ENCODE measurements around the gene TK1. TPM values are rescaled to one million over a fixed set of nuclear protein-coding genes. Genes with fewer than 3 reads are reported as not detected.

The TK1 gene
- polyA plus RNA-seq, 2 of the 4 experiments (the other 2 are of a cell fraction), result 90.9 to 355 TPM

DNA sequence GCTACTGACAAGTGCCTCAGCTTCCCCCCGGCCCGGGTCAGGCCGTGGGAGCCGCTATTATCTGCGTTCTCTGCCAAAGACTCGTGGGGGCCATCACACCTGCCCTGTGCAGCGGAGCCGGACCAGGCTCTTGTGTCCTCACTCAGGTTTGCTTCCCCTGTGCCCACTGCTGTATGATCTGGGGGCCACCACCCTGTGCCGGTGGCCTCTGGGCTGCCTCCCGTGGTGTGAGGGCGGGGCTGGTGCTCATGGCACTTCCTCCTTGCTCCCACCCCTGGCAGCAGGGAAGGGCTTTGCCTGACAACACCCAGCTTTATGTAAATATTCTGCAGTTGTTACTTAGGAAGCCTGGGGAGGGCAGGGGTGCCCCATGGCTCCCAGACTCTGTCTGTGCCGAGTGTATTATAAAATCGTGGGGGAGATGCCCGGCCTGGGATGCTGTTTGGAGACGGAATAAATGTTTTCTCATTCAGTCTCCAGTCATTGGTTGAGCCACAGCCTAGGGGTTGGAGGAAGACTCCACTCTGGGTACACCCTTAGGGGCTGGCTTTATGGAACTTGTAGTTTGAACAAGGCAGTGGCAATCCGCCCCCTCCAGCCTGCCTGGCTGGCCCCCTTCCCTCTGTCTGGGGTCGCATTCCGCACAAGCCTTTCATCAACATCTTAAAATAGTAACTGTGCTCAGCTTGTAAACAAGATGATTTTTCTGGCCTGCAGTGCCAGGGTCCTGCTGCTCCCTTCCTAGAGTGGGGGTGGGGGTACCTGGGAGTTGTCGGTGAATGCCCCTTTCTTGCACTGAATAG lies 14.4 kb downstream of the TK1 start:
- no peaks in the 10 kb centered on the region for H3K9me3 ChIP-seq
- H3K4me1 ChIP-seq, result peaks cover 34% of the 10 kb centered on the region
- ATAC-seq (peak in 1 of 2 experiments; percentile 4; a peak in 2 of 6 replicates), FAIRE-seq (no peak), DNase-seq (ENCODE audit: low read depth in 1 of 2, low spot score in 1 of 2) (peak in 1 of 2 experiments; percentile 46)
- H3K27ac ChIP-seq, result peak overlapping the region in 1 of 2 experiments; percentile 29; a peak in 3 of 6 replicates
- CTCF ChIA-PET, result interaction anchor here (1.3 to 13.2 kb wide), 5 partner anchors 13 to 79 kb away, joined by 4 to 295 read pairs (median 105); partner anchors contain the start of genes AFMID, C17orf99 and TK1
- no peak for TF ChIP-seq EP300 (IDR thresholded peaks at IDR 0.05)
- no peak for TF ChIP-seq MAFK (IDR thresholded peaks at IDR 0.05; ENCODE audit: partially characterized antibody)
- no peak for TF ChIP-seq SREBF2 (IDR thresholded peaks at IDR 0.05)
- TF ChIP-seq RCOR1 (IDR thresholded peaks at IDR 0.05; ENCODE audit: low read depth, low read length), result no peak
- TF ChIP-seq JUNB (IDR thresholded peaks at IDR 0.05), result no peak
- TF ChIP-seq, protein P1, sequence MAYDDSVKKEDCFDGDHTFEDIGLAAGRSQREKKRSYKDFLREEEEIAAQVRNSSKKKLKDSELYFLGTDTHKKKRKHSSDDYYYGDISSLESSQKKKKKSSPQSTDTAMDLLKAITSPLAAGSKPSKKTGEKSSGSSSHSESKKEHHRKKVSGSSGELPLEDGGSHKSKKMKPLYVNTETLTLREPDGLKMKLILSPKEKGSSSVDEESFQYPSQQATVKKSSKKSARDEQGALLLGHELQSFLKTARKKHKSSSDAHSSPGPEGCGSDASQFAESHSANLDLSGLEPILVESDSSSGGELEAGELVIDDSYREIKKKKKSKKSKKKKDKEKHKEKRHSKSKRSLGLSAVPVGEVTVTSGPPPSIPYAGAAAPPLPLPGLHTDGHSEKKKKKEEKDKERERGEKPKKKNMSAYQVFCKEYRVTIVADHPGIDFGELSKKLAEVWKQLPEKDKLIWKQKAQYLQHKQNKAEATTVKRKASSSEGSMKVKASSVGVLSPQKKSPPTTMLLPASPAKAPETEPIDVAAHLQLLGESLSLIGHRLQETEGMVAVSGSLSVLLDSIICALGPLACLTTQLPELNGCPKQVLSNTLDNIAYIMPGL (CRISPR knock-in tag; IDR thresholded peaks at IDR 0.05; ENCODE audit: borderline replicate concordance), result no peak
- TF ChIP-seq TP53 (CRISPR knock-in tag; IDR thresholded peaks at IDR 0.05), result no peak
- peak; percentile 55; the same call in 1 of the 2 replicates for TF ChIP-seq FOSB (CRISPR knock-in tag; IDR thresholded peaks at IDR 0.05)
- TF ChIP-seq SMC3 (IDR thresholded peaks at IDR 0.05), result no peak
- TF ChIP-seq, protein P2, sequence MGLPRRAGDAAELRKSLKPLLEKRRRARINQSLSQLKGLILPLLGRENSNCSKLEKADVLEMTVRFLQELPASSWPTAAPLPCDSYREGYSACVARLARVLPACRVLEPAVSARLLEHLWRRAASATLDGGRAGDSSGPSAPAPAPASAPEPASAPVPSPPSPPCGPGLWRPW (IDR thresholded peaks at IDR 0.05), result no peak
- no peak for TF ChIP-seq EHMT2 (IDR thresholded peaks at IDR 0.05; ENCODE audit: low read depth)
- no peak for TF ChIP-seq POLR2A (IDR thresholded peaks at IDR 0.05; ENCODE audit: low read length)
- TF ChIP-seq, protein P3, sequence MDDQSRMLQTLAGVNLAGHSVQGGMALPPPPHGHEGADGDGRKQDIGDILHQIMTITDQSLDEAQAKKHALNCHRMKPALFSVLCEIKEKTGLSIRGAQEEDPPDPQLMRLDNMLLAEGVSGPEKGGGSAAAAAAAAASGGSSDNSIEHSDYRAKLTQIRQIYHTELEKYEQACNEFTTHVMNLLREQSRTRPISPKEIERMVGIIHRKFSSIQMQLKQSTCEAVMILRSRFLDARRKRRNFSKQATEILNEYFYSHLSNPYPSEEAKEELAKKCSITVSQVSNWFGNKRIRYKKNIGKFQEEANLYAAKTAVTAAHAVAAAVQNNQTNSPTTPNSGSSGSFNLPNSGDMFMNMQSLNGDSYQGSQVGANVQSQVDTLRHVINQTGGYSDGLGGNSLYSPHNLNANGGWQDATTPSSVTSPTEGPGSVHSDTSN (IDR thresholded peaks at IDR 0.05), result no peak; the same call in 1 of the 2 replicates
- TF ChIP-seq FOXS1 (CRISPR knock-in tag; IDR thresholded peaks at IDR 0.05), result no peak
- no peak for TF ChIP-seq MAZ (IDR thresholded peaks at IDR 0.05; ENCODE audit: borderline replicate concordance, low read depth, low read length)
- TF ChIP-seq RARB (CRISPR knock-in tag; IDR thresholded peaks at IDR 0.05), result no peak
- no peak for TF ChIP-seq HEYL (CRISPR knock-in tag; IDR thresholded peaks at IDR 0.05)
- TF ChIP-seq HOXB5 (CRISPR knock-in tag; IDR thresholded peaks at IDR 0.05), result no peak
- TF ChIP-seq, protein P4, sequence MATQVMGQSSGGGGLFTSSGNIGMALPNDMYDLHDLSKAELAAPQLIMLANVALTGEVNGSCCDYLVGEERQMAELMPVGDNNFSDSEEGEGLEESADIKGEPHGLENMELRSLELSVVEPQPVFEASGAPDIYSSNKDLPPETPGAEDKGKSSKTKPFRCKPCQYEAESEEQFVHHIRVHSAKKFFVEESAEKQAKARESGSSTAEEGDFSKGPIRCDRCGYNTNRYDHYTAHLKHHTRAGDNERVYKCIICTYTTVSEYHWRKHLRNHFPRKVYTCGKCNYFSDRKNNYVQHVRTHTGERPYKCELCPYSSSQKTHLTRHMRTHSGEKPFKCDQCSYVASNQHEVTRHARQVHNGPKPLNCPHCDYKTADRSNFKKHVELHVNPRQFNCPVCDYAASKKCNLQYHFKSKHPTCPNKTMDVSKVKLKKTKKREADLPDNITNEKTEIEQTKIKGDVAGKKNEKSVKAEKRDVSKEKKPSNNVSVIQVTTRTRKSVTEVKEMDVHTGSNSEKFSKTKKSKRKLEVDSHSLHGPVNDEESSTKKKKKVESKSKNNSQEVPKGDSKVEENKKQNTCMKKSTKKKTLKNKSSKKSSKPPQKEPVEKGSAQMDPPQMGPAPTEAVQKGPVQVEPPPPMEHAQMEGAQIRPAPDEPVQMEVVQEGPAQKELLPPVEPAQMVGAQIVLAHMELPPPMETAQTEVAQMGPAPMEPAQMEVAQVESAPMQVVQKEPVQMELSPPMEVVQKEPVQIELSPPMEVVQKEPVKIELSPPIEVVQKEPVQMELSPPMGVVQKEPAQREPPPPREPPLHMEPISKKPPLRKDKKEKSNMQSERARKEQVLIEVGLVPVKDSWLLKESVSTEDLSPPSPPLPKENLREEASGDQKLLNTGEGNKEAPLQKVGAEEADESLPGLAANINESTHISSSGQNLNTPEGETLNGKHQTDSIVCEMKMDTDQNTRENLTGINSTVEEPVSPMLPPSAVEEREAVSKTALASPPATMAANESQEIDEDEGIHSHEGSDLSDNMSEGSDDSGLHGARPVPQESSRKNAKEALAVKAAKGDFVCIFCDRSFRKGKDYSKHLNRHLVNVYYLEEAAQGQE (IDR thresholded peaks at IDR 0.05), result no peak
- TF ChIP-seq ZFP36 (IDR thresholded peaks at IDR 0.05; ENCODE audit: borderline replicate concordance, partially characterized antibody), result no peak
- TF ChIP-seq, protein P5, sequence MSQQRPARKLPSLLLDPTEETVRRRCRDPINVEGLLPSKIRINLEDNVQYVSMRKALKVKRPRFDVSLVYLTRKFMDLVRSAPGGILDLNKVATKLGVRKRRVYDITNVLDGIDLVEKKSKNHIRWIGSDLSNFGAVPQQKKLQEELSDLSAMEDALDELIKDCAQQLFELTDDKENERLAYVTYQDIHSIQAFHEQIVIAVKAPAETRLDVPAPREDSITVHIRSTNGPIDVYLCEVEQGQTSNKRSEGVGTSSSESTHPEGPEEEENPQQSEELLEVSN (IDR thresholded peaks at IDR 0.05; ENCODE audit: borderline replicate concordance, low read depth), result no peak
- peak; percentile 37; the same call in 1 of the 2 replicates for TF ChIP-seq HOXA7 (CRISPR knock-in tag; IDR thresholded peaks at IDR 0.05)
- peak in 1 of 2 experiments; percentile 21; a peak in 1 of 5 replicates for TF ChIP-seq JUN (IDR thresholded peaks at IDR 0.05)
- TF ChIP-seq BHLHE40 (IDR thresholded peaks at IDR 0.05; ENCODE audit: low read depth, low read length), result no peak
- TF ChIP-seq CHD4 (IDR thresholded peaks at IDR 0.05; ENCODE audit: borderline replicate concordance), result no peak
- peak; percentile 66; the same call in 1 of the 2 replicates for TF ChIP-seq POLR2AphosphoS2 (conservative IDR thresholded peaks at IDR 0.05; ENCODE audit: low read length)
- TF ChIP-seq, protein P6, sequence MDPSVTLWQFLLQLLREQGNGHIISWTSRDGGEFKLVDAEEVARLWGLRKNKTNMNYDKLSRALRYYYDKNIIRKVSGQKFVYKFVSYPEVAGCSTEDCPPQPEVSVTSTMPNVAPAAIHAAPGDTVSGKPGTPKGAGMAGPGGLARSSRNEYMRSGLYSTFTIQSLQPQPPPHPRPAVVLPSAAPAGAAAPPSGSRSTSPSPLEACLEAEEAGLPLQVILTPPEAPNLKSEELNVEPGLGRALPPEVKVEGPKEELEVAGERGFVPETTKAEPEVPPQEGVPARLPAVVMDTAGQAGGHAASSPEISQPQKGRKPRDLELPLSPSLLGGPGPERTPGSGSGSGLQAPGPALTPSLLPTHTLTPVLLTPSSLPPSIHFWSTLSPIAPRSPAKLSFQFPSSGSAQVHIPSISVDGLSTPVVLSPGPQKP (IDR thresholded peaks at IDR 0.05; ENCODE audit: low read depth, low read length), result no peak
- TF ChIP-seq KDM1A (IDR thresholded peaks at IDR 0.05; ENCODE audit: low read depth), result no peak
- H3K4me3 ChIP-seq, result no peak overlapping the region
- POLR2A ChIA-PET, result no interaction called here
- WGBS (ENCODE audit: missing lambda C conversion rate), result 53% methylated on average over 19 of the region's 19 CpGs
- peak overlapping the region; percentile 22; the same call in 2 of the 3 replicates for H3K4me2 ChIP-seq
